ENCODE measurements around the gene OSBPL8. TPM values are rescaled to one million over a fixed set of nuclear protein-coding genes. Genes with fewer than 3 reads are reported as not detected.
A peak's percentile ranks its signal among the peaks of the same experiment; 100 is the strongest.

OSBPL8 gene
- total RNA-seq (2014; rRNA removed; shearing (Covaris generic)) (64.4 and 67.0 TPM in 2 replicates), polyA plus RNA-seq (2016; fragmentation: Nextera tagmentation; extraction: Ambion mirVana) (69.7 and 73.4 TPM in 2 replicates)

DNA sequence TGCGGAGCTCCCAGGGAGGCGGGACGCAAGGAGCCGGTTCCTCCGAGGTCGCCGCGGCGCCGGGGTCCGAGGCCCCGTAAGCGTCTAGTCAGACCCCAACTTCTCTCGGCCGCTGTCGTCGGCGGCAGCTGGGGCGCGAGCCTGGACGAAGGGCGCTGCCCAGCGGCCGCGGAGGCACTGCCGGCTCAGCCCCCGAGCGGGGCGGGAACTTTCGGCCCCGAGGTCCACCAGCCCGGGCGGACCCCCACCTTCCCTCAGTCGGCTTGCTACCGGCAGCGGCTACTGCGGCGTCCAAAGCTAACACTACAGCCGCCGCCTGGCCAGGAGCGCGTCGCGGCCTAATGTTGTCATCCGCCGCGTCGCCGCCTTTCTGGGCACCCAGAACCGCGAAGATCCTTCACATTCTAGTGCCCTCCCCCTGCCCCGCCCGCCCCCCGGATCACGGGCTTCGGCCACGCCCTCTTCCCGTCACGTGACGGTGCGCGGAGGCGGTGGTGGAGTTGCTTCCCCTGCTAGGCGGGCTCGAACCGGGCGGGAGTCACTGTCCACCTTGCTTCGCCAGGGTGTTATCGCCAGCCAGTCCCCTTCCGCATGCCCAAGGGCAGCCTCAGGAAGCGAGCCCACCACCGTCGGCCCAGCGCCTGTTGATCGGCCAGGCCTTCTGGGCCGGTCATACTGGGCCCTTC, at the start of gene OSBPL8:
OSBPL8 (minus strand) TSS at position 372 of the 686 bp plus-strand sequence. CDS start 72,220 bp downstream, outside the sequence.
- WGBS, 2 experiments (ENCODE audit: low coverage in 1 of 2, low lambda C conversion rate in 2 of 2, missing lambda C conversion rate in 2 of 2) = 0 to 2% methylated on average over 37 to 66 of the region's 76 CpGs
- peaks cover 35% of the 10 kb centered on the region for H3K4me1 ChIP-seq (ENCODE audit: insufficient read depth)
- H2AFZ ChIP-seq = peak within 1 kb of the TSS; percentile 98
- H3K9me3 ChIP-seq (ENCODE audit: low read depth) = no peaks in the 10 kb centered on the region
- H3K4me2 ChIP-seq (ENCODE audit: unreplicated experiment) = peak within 1 kb of the TSS; percentile 99
- peak; percentile 97 for DNase-seq
- H3K27ac ChIP-seq = peak within 1 kb of the TSS; percentile 85
- peak within 1 kb of the TSS; percentile 97 for H3K9ac ChIP-seq
- H4K20me1 ChIP-seq (ENCODE audit: insufficient read depth) = no peaks in the 10 kb centered on the region
- in situ Hi-C loops (cut with MboI) = no loop called here
- peaks cover 49% of the 10 kb centered on the region for H3K79me2 ChIP-seq (ENCODE audit: insufficient read depth)
- H3F3A ChIP-seq (ENCODE audit: insufficient read depth) = no peaks in the 10 kb centered on the region
- TF ChIP-seq EZH2 (IDR thresholded peaks at IDR 0.05; ENCODE audit: insufficient read depth, poor library complexity, severe bottlenecking) (no peak), EZH2phosphoT487 (IDR thresholded peaks at IDR 0.05; ENCODE audit: insufficient read depth, low read depth) (no peak)
- peak within 1 kb of the TSS; percentile 92 for H3K4me3 ChIP-seq
- no peaks in the 10 kb centered on the region for H3K27me3 ChIP-seq (replicated peaks; ENCODE audit: insufficient read depth)
- no peaks in the 10 kb centered on the region for H3K9me2 ChIP-seq (ENCODE audit: insufficient read depth)
- H3K36me3 ChIP-seq (ENCODE audit: low read depth) = no peaks in the 10 kb centered on the region

- in situ Hi-C loops (cut with MboI) = loop anchor here (25.0 kb wide), 1 partner anchor 404 kb away; no protein-coding TSS in a partner anchor
- TF ChIP-seq EZH2phosphoT487 (IDR thresholded peaks at IDR 0.05; ENCODE audit: insufficient read depth, low read depth) = no peak
- no peak for TF ChIP-seq EZH2 (IDR thresholded peaks at IDR 0.05; ENCODE audit: insufficient read depth, poor library complexity, severe bottlenecking)
- Histone ChIP-seq H3K9me3 (ENCODE audit: low read depth) (no peaks in the 10 kb centered on the region), H3K4me1 (ENCODE audit: insufficient read depth) (peaks cover 14% of the 10 kb centered on the region), H3K27me3 (replicated peaks; ENCODE audit: insufficient read depth) (no peaks in the 10 kb centered on the region), H3K27ac (no peak overlapping the region), H3F3A (ENCODE audit: insufficient read depth) (peaks cover 14% of the 10 kb centered on the region; the same call in 1 of the 2 replicates), H3K9ac (no peak overlapping the region), H3K4me2 (ENCODE audit: unreplicated experiment) (no peak overlapping the region), H3K9me2 (ENCODE audit: insufficient read depth) (no peaks in the 10 kb centered on the region), H3K36me3 (ENCODE audit: low read depth) (no peaks in the 10 kb centered on the region), H3K4me3 (no peak overlapping the region), H2AFZ (no peak overlapping the region), H4K20me1 (ENCODE audit: insufficient read depth) (no peaks in the 10 kb centered on the region), H3K79me2 (ENCODE audit: insufficient read depth) (no peaks in the 10 kb centered on the region)
- WGBS, 2 experiments (ENCODE audit: low coverage in 1 of 2, low lambda C conversion rate in 2 of 2, missing lambda C conversion rate in 2 of 2) = 95 to 97% methylated on average over 11 of the region's 11 CpGs
- no peak for DNase-seq
Measured at GRCh38 chr12:76608070-76608469, 48.5 kb upstream of the OSBPL8 start.

GRCh38 chr12:76595056-76595455, 35.5 kb upstream of the OSBPL8 start:
- H3K9ac ChIP-seq = no peak overlapping the region
- no peaks in the 10 kb centered on the region for H3K9me2 ChIP-seq (ENCODE audit: insufficient read depth)
- peak overlapping the region; percentile 15 for H3K4me2 ChIP-seq (ENCODE audit: unreplicated experiment)
- H3F3A ChIP-seq (ENCODE audit: insufficient read depth) = peaks cover 31% of the 10 kb centered on the region
- H3K4me1 ChIP-seq (ENCODE audit: insufficient read depth) = peaks cover 32% of the 10 kb centered on the region
- no peaks in the 10 kb centered on the region for H3K36me3 ChIP-seq (ENCODE audit: low read depth)
- peak overlapping the region; percentile 31 for H3K27ac ChIP-seq
- H3K4me3 ChIP-seq = no peak overlapping the region
- DNase-seq = peak; percentile 70
- no peaks in the 10 kb centered on the region for H3K9me3 ChIP-seq (ENCODE audit: low read depth)
- H2AFZ ChIP-seq = no peak overlapping the region
- in situ Hi-C loops (cut with MboI) = no loop called here
- WGBS, 2 experiments (ENCODE audit: low coverage in 1 of 2, low lambda C conversion rate in 2 of 2, missing lambda C conversion rate in 2 of 2) = 66 to 71% methylated on average over 2 of the region's 2 CpGs
- H3K79me2 ChIP-seq (ENCODE audit: insufficient read depth) = no peaks in the 10 kb centered on the region
- TF ChIP-seq EZH2phosphoT487 (IDR thresholded peaks at IDR 0.05; ENCODE audit: insufficient read depth, low read depth) (peak; percentile 77; the same call in 1 of the 2 replicates), EZH2 (IDR thresholded peaks at IDR 0.05; ENCODE audit: insufficient read depth, poor library complexity, severe bottlenecking) (no peak)
- H4K20me1 ChIP-seq (ENCODE audit: insufficient read depth) = no peaks in the 10 kb centered on the region
- H3K27me3 ChIP-seq (replicated peaks; ENCODE audit: insufficient read depth) = no peaks in the 10 kb centered on the region

DNA sequence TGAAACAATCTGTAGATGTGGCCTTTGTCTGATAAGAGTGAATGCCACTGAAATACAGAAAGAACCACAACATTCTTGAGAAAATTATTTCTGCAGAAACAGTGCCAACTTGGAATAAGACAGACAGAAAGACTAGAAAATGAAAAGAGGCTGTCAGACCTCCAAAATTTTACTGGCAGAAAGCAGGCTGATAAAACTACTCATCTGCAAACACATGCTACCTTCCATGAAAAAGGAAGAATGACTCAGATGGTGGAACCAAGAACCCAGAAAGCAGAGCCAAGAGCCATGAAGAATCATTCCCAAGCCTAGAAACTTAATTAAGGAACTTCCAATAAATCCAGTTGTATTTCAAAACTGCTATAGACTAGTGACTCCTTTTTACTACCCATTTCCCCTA, 31.9 kb upstream of the OSBPL8 start:
- peaks cover 50% of the 10 kb centered on the region for H3F3A ChIP-seq (ENCODE audit: insufficient read depth)
- in situ Hi-C loops (cut with MboI) = no loop called here
- H3K27ac ChIP-seq = peak overlapping the region; percentile 48
- no peak overlapping the region for H2AFZ ChIP-seq
- no peaks in the 10 kb centered on the region for H4K20me1 ChIP-seq (ENCODE audit: insufficient read depth)
- DNase-seq = peak; percentile 77
- H3K4me3 ChIP-seq = no peak overlapping the region
- H3K36me3 ChIP-seq (ENCODE audit: low read depth) = no peaks in the 10 kb centered on the region
- no peaks in the 10 kb centered on the region for H3K79me2 ChIP-seq (ENCODE audit: insufficient read depth)
- TF ChIP-seq EZH2phosphoT487 (IDR thresholded peaks at IDR 0.05; ENCODE audit: insufficient read depth, low read depth) (no peak), EZH2 (IDR thresholded peaks at IDR 0.05; ENCODE audit: insufficient read depth, poor library complexity, severe bottlenecking) (no peak)
- H3K4me1 ChIP-seq (ENCODE audit: insufficient read depth) = peaks cover 55% of the 10 kb centered on the region
- H3K9me3 ChIP-seq (ENCODE audit: low read depth) = no peaks in the 10 kb centered on the region
- no peak overlapping the region for H3K9ac ChIP-seq
- H3K9me2 ChIP-seq (ENCODE audit: insufficient read depth) = no peaks in the 10 kb centered on the region
- H3K4me2 ChIP-seq (ENCODE audit: unreplicated experiment) = peak overlapping the region; percentile 22
- no peaks in the 10 kb centered on the region for H3K27me3 ChIP-seq (replicated peaks; ENCODE audit: insufficient read depth)
